ENCODE data around the gene RPL18. TPM values are rescaled to one million over a fixed set of nuclear protein-coding genes. Genes with fewer than 3 reads are reported as not detected.

RPL18 gene
- total RNA-seq, 4 donors from 2014 or later: 1,394 to 2,260 (median 1,686) TPM

DNA sequence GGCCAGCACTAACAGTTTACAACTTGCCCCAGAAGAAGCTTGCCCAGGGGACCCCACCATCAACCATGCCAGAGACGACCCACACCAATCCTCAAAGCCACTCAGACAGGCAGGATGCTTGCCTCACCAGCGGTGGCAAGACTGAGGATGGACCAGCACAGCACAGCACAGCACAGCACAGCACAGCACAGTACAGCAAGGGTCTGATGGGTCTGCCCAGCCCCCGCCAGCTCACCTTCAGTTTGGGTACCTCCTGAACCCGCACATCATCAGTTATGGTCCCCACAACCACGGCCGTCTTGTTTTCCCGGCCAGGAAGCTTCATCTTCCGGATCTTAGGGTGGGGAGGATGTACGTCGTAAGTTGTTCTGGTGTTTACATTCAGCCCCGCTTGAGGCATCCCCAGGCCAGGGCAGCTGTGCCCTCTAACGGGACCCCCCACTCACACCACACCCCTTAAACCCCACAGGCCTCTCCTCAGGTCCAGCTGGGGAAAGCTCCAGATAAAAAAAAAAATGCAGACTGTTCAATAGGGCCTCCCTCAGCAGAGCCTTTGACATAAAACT is 2.4 kb downstream of the RPL18 start:
- intact Hi-C loops (cut with DNase I; ENCODE audit: low total_unique reads): no loop called here
- Histone ChIP-seq H3K4me3 (peak overlapping the region in 1 of 4 donors; percentile 90), H3K36me3 (peaks cover 0 to 19% (median 6%) of the 10 kb centered on the region in 4 donors), H3K27ac (peak overlapping the region; percentile 90 to 97 (median 94)), H3K27me3 (no peaks in the 10 kb centered on the region), H3K9me3 (no peaks in the 10 kb centered on the region), H3K4me1 (peaks cover 24 to 50% (median 48%) of the 10 kb centered on the region in 4 donors)
- no peak for DNase-seq
- WGBS, 2 donors (ENCODE audit: low coverage in 1 of 2): 47% methylated on average over 12 of the region's 12 CpGs; no CpG with 5 or more reads in 1 of the 2 donors
- TF ChIP-seq EP300 (IDR thresholded peaks at IDR 0.05; ENCODE audit: low read depth) (no peak), POLR2AphosphoS5 (IDR thresholded peaks at IDR 0.05) (no peak), POLR2A (IDR thresholded peaks at IDR 0.05) (no peak)
- TF ChIP-seq, protein P1, sequence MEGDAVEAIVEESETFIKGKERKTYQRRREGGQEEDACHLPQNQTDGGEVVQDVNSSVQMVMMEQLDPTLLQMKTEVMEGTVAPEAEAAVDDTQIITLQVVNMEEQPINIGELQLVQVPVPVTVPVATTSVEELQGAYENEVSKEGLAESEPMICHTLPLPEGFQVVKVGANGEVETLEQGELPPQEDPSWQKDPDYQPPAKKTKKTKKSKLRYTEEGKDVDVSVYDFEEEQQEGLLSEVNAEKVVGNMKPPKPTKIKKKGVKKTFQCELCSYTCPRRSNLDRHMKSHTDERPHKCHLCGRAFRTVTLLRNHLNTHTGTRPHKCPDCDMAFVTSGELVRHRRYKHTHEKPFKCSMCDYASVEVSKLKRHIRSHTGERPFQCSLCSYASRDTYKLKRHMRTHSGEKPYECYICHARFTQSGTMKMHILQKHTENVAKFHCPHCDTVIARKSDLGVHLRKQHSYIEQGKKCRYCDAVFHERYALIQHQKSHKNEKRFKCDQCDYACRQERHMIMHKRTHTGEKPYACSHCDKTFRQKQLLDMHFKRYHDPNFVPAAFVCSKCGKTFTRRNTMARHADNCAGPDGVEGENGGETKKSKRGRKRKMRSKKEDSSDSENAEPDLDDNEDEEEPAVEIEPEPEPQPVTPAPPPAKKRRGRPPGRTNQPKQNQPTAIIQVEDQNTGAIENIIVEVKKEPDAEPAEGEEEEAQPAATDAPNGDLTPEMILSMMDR (IDR thresholded peaks at IDR 0.05): no peak
- in situ Hi-C loops (cut with MboI; ENCODE audit: low pct_ligation_motif_present in 1 of 4, low pct_unique_long_range_greater_than_20kb in 1 of 4, low sequenced_read_pairs in 3 of 4): no loop called here

DNA sequence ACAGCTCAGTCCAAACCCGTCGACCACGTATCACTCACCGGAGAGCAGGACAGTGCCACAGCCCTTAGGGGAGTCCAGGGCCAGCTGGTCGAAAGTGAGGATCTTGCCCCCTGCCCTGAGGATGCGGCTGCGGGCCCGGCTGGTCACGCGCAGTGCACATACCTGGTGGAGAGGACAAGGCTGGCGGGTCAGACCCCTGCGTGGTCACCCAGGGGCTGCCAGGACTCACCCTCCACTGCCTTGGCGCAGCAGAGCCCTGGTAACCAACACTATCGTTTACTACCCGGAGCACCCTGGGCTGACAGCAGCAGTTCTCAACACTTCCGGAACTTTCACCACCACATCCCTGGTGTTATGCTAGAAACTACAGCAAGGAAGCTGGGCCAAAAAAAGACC is 2.9 kb downstream of the RPL18 start:
- no peaks in the 10 kb centered on the region for H3K9me3 ChIP-seq

DNA sequence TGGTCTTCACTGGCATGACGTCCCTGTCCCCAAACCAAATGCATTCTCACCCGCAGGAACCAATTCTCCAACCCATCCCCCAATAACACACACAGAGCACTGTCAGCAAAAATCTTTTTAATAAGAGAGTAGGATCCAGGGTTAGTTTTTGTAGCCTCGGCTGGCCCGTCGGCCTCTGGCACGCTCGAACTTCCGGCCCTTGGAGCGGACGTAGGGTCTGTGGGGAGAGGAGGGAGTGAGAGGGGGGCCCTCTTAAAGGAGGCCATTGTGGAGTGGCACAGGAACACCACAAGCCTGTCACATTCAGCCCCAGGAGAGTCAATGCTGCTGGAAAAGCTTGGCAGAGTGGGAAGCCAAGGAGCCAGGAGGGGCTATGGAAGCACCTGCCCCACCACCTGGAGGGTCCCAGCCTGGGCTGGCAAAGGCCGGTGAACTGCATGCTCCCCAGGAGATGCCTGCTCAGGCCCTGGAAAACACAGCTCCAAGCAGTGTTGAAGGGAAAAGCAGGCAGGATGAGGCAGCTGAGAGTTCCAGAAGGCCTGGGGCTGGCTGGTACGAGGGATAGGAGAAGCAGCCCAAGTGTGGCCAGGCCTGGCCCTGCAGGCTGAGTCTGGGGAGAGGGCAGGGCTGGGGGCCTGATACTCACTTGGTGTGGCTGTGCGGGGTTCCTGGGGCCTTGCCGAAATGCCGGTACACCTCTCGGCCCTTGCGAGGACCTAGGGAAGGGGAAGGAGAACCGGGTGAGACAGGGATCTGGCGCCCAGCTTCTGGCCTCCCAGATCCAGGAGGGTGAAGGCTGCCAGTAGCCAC is 3.5 kb downstream of the RPL18 start:
- Histone ChIP-seq H3K4me3 (peak overlapping the region in 2 of 4 donors; percentile 11 to 33), H3K36me3 (peaks cover 0 to 19% (median 6%) of the 10 kb centered on the region in 4 donors), H3K4me1 (peaks cover 24 to 50% (median 48%) of the 10 kb centered on the region in 4 donors), H3K9me3 (no peaks in the 10 kb centered on the region), H3K27ac (peak overlapping the region; percentile 90 to 97 (median 94)), H3K27me3 (no peaks in the 10 kb centered on the region)
- 48% methylated on average over 17 of the region's 19 CpGs; no CpG with 5 or more reads in 1 of the 2 donors for WGBS, 2 donors (ENCODE audit: low coverage in 1 of 2)
- DNase-seq: no peak
- intact Hi-C loops (cut with DNase I; ENCODE audit: low total_unique reads): no loop called here
- TF ChIP-seq POLR2AphosphoS5 (IDR thresholded peaks at IDR 0.05) (no peak), POLR2A (IDR thresholded peaks at IDR 0.05) (no peak), EP300 (IDR thresholded peaks at IDR 0.05; ENCODE audit: low read depth) (no peak)
- TF ChIP-seq, protein P1 (IDR thresholded peaks at IDR 0.05): no peak
- in situ Hi-C loops (cut with MboI; ENCODE audit: low pct_ligation_motif_present in 1 of 4, low pct_unique_long_range_greater_than_20kb in 1 of 4, low sequenced_read_pairs in 3 of 4): no loop called here

More for the DNA sequence above, 2.9 kb downstream of the RPL18 start:
- intact Hi-C loops (cut with DNase I; ENCODE audit: low total_unique reads): no loop called here
- in situ Hi-C loops (cut with MboI; ENCODE audit: low pct_ligation_motif_present in 1 of 4, low pct_unique_long_range_greater_than_20kb in 1 of 4, low sequenced_read_pairs in 3 of 4): no loop called here
- Histone ChIP-seq H3K36me3 (peaks cover 0 to 19% (median 6%) of the 10 kb centered on the region in 4 donors), H3K4me1 (peaks cover 24 to 50% (median 48%) of the 10 kb centered on the region in 4 donors), H3K4me3 (no peak overlapping the region), H3K27ac (peak overlapping the region; percentile 90 to 97 (median 94)), H3K27me3 (no peaks in the 10 kb centered on the region)
- WGBS, 2 donors (ENCODE audit: low coverage in 1 of 2): 57% methylated on average over 10 of the region's 16 CpGs; no CpG with 5 or more reads in 1 of the 2 donors
- DNase-seq: no peak
- TF ChIP-seq EP300 (IDR thresholded peaks at IDR 0.05; ENCODE audit: low read depth): no peak
- no peak for TF ChIP-seq POLR2AphosphoS5 (IDR thresholded peaks at IDR 0.05)
- TF ChIP-seq POLR2A (IDR thresholded peaks at IDR 0.05): no peak
- TF ChIP-seq, protein P1 (IDR thresholded peaks at IDR 0.05): no peak

All from transverse colon (tissue), 4 donors.